ENCODE results near the gene NSRP1.
A peak's percentile ranks its signal among the peaks of the same experiment; 100 is the strongest.
"Not testable (repeated sequence)": the region's sequence is repeated elsewhere in the genome, so short reads cannot be mapped to it uniquely, and the experiment has no call there.

Gene NSRP1

GRCh38 chr17:30093463-30094147 is 23.0 kb upstream of the NSRP1 start:
- Histone ChIP-seq H3K9ac (ENCODE audit: low read depth, low read length) (no peak overlapping the region), H3K4me1 (ENCODE audit: insufficient read depth, low read length) (no peaks in the 10 kb centered on the region), H3K27ac (ENCODE audit: low read depth, low read length) (no peak overlapping the region), H3K36me3 (ENCODE audit: insufficient read depth, low read length) (no peaks in the 10 kb centered on the region), H3K27me3 (ENCODE audit: insufficient read depth, low read length) (no peaks in the 10 kb centered on the region), H3K4me3 (ENCODE audit: low read length) (no peak overlapping the region), H3K9me3 (ENCODE audit: insufficient read depth, low read depth, low read length) (no peaks in the 10 kb centered on the region)
- WGBS, result 30% methylated on average over 12 of the region's 12 CpGs

- Histone ChIP-seq H3K36me3 (ENCODE audit: insufficient read depth, low read length) (no peaks in the 10 kb centered on the region), H3K27ac (ENCODE audit: low read depth, low read length) (no peak overlapping the region), H3K9me3 (ENCODE audit: insufficient read depth, low read depth, low read length) (no peaks in the 10 kb centered on the region), H3K4me1 (ENCODE audit: insufficient read depth, low read length) (no peaks in the 10 kb centered on the region), H3K4me3 (ENCODE audit: low read length) (no peak overlapping the region), H3K27me3 (ENCODE audit: insufficient read depth, low read length) (no peaks in the 10 kb centered on the region), H3K9ac (ENCODE audit: low read depth, low read length) (no peak overlapping the region)
- 69% methylated on average over 4 of the region's 4 CpGs for WGBS
Observed at GRCh38 chr17:30095507-30096244, 20.9 kb upstream of the NSRP1 start.

GRCh38 chr17:30101686-30102390 is 14.8 kb upstream of the NSRP1 start:
- H3K27me3 ChIP-seq (ENCODE audit: insufficient read depth, low read length), result no peaks in the 10 kb centered on the region
- H3K36me3 ChIP-seq (ENCODE audit: insufficient read depth, low read length), result no peaks in the 10 kb centered on the region
- no peak overlapping the region for H3K9ac ChIP-seq (ENCODE audit: low read depth, low read length)
- H3K4me3 ChIP-seq (ENCODE audit: low read length), result no peak overlapping the region
- no peak overlapping the region for H3K27ac ChIP-seq (ENCODE audit: low read depth, low read length)
- 87% methylated on average over 4 of the region's 4 CpGs for WGBS
- no peaks in the 10 kb centered on the region for H3K9me3 ChIP-seq (ENCODE audit: insufficient read depth, low read depth, low read length)
- no peaks in the 10 kb centered on the region for H3K4me1 ChIP-seq (ENCODE audit: insufficient read depth, low read length)

GRCh38 chr17:30103921-30104320 is 12.7 kb upstream of the NSRP1 start:
- Histone ChIP-seq H3K36me3 (ENCODE audit: insufficient read depth, low read length) (no peaks in the 10 kb centered on the region), H3K27me3 (ENCODE audit: insufficient read depth, low read length) (0 out of 2 replicates have a peak, but pooled peaks cover 3% of the 10 kb centered on the region), H3K9me3 (ENCODE audit: insufficient read depth, low read depth, low read length) (no peaks in the 10 kb centered on the region), H3K4me1 (ENCODE audit: insufficient read depth, low read length) (no peaks in the 10 kb centered on the region), H3K4me3 (ENCODE audit: low read length) (no peak overlapping the region), H3K9ac (ENCODE audit: low read depth, low read length) (no peak overlapping the region), H3K27ac (ENCODE audit: low read depth, low read length) (no peak overlapping the region)
- 100% methylated on average over 1 of the region's 1 CpG for WGBS

- Histone ChIP-seq H3K4me1 (ENCODE audit: insufficient read depth, low read length) (no peaks in the 10 kb centered on the region), H3K36me3 (ENCODE audit: insufficient read depth, low read length) (no peaks in the 10 kb centered on the region), H3K9me3 (ENCODE audit: insufficient read depth, low read depth, low read length) (no peaks in the 10 kb centered on the region), H3K27ac (ENCODE audit: low read depth, low read length) (no peak overlapping the region), H3K9ac (ENCODE audit: low read depth, low read length) (peak overlapping the region; percentile 45; the same call in 1 of the 2 replicates), H3K4me3 (ENCODE audit: low read length) (peak overlapping the region; percentile 64), H3K27me3 (ENCODE audit: insufficient read depth, low read length) (0 out of 2 replicates have a peak, but pooled peaks cover 3% of the 10 kb centered on the region)
- WGBS, result 29% methylated on average over 29 of the region's 29 CpGs
Observed at GRCh38 chr17:30104575-30105339, 11.9 kb upstream of the NSRP1 start.

GRCh38 chr17:30112794-30113193 is 3.8 kb upstream of the NSRP1 start:
- Histone ChIP-seq H3K36me3 (ENCODE audit: insufficient read depth, low read length) (no peaks in the 10 kb centered on the region), H3K27ac (ENCODE audit: low read depth, low read length) (no peak overlapping the region), H3K27me3 (ENCODE audit: insufficient read depth, low read length) (0 out of 2 replicates have a peak, but pooled peaks cover 3% of the 10 kb centered on the region), H3K4me1 (ENCODE audit: insufficient read depth, low read length) (peaks cover 3% of the 10 kb centered on the region; the same call in 1 of the 2 replicates), H3K9me3 (ENCODE audit: insufficient read depth, low read depth, low read length) (no peaks in the 10 kb centered on the region), H3K9ac (ENCODE audit: low read depth, low read length) (no peak overlapping the region), H3K4me3 (ENCODE audit: low read length) (no peak overlapping the region)

GRCh38 chr17:30113213-30113612 is 3.4 kb upstream of the NSRP1 start:
- Histone ChIP-seq H3K27ac (ENCODE audit: low read depth, low read length) (no peak overlapping the region), H3K27me3 (ENCODE audit: insufficient read depth, low read length) (no peaks in the 10 kb centered on the region), H3K9me3 (ENCODE audit: insufficient read depth, low read depth, low read length) (no peaks in the 10 kb centered on the region), H3K4me1 (ENCODE audit: insufficient read depth, low read length) (peaks cover 5% of the 10 kb centered on the region; the same call in 1 of the 2 replicates), H3K36me3 (ENCODE audit: insufficient read depth, low read length) (peaks cover 2% of the 10 kb centered on the region; the same call in 1 of the 2 replicates), H3K9ac (ENCODE audit: low read depth, low read length) (no peak overlapping the region; the same call in 1 of the 2 replicates), H3K4me3 (ENCODE audit: low read length) (no peak overlapping the region)

GRCh38 chr17:30116345-30116660 is 313 bp upstream of the NSRP1 start:
- Histone ChIP-seq H3K27ac (ENCODE audit: low read depth, low read length) (peak overlapping the region; percentile 89), H3K27me3 (ENCODE audit: insufficient read depth, low read length) (no peaks in the 10 kb centered on the region), H3K36me3 (ENCODE audit: insufficient read depth, low read length) (peaks cover 25% of the 10 kb centered on the region), H3K4me1 (ENCODE audit: insufficient read depth, low read length) (peaks cover 8% of the 10 kb centered on the region; the same call in 1 of the 2 replicates), H3K9me3 (ENCODE audit: insufficient read depth, low read depth, low read length) (no peaks in the 10 kb centered on the region), H3K9ac (ENCODE audit: low read depth, low read length) (peak overlapping the region; percentile 96), H3K4me3 (ENCODE audit: low read length) (peak overlapping the region; percentile 77)
- WGBS, result 27% methylated on average over 10 of the region's 10 CpGs

GRCh38 chr17:30117675-30118081 is 1.1 kb downstream of the NSRP1 start:
- WGBS, result 83% methylated on average over 4 of the region's 5 CpGs

GRCh38 chr17:30118635-30119034 is 2.0 kb downstream of the NSRP1 start:
- not testable (repeated sequence) for H3K27ac ChIP-seq (ENCODE audit: low read depth, low read length); H3K9ac ChIP-seq (ENCODE audit: low read depth, low read length); H3K9me3 ChIP-seq (ENCODE audit: insufficient read depth, low read depth, low read length); H3K4me1 ChIP-seq (ENCODE audit: insufficient read depth, low read length); H3K27me3 ChIP-seq (ENCODE audit: insufficient read depth, low read length)
- Histone ChIP-seq H3K4me3 (ENCODE audit: low read length) (peak overlapping the region; percentile 77), H3K36me3 (ENCODE audit: insufficient read depth, low read length) (peaks cover 39% of the 10 kb centered on the region)
- 98% methylated on average over 7 of the region's 7 CpGs for WGBS

More at GRCh38 chr17:30117675-30118081, 1.1 kb downstream of the NSRP1 start:
- Histone ChIP-seq H3K9ac (ENCODE audit: low read depth, low read length) (peak overlapping the region; percentile 96), H3K27me3 (ENCODE audit: insufficient read depth, low read length) (no peaks in the 10 kb centered on the region), H3K4me1 (ENCODE audit: insufficient read depth, low read length) (peaks cover 8% of the 10 kb centered on the region; the same call in 1 of the 2 replicates), H3K36me3 (ENCODE audit: insufficient read depth, low read length) (peaks cover 34% of the 10 kb centered on the region), H3K27ac (ENCODE audit: low read depth, low read length) (peak overlapping the region; percentile 89; the same call in 1 of the 2 replicates), H3K9me3 (ENCODE audit: insufficient read depth, low read depth, low read length) (no peaks in the 10 kb centered on the region), H3K4me3 (ENCODE audit: low read length) (peak overlapping the region; percentile 77)

Data from HUES64 (cell line).